ENCODE measurements around the gene ATP6V0E2. TPM values are rescaled to one million over a fixed set of nuclear protein-coding genes. Genes with fewer than 3 reads are reported as not detected.

The ATP6V0E2 gene
- total RNA-seq, 2 donors from 2014 or later = 6.3 to 58.2 TPM

DNA sequence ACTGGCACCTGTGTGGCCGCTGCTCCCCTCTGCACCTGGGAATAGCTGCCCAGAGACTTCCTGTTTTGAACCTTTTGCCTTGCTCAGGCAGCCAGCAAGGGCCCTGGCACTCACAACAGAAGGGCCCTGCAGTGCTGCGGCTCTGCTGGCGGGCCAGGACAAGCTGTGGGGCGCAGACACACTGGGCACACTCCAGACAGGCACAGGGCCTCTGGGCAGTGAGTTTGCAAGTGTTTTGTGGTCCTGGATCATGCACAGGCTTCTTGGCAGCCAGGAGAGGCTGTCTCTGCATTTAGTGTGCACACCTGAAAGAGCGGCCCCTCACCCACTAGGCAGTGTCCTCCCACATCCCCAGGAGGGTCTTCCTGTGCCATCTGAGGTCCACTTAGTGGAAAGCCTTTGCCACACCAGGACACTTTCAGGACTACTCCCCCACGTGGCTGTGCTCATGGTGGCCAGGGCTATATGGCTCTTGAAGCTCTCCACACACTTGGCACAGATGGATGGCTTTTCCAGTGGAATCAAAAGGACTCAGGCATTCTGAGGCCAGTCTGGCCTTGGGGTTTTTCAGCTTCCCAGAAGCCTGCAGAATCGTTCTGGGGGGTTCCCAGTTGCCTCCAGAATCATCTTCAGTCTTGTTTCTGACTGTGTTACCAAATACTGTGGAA, 5.0 kb upstream of the ATP6V0E2 start:
- H3K27me3 ChIP-seq (replicated peaks; ENCODE audit: insufficient read depth) = no peaks in the 10 kb centered on the region
- TF ChIP-seq, protein P1, sequence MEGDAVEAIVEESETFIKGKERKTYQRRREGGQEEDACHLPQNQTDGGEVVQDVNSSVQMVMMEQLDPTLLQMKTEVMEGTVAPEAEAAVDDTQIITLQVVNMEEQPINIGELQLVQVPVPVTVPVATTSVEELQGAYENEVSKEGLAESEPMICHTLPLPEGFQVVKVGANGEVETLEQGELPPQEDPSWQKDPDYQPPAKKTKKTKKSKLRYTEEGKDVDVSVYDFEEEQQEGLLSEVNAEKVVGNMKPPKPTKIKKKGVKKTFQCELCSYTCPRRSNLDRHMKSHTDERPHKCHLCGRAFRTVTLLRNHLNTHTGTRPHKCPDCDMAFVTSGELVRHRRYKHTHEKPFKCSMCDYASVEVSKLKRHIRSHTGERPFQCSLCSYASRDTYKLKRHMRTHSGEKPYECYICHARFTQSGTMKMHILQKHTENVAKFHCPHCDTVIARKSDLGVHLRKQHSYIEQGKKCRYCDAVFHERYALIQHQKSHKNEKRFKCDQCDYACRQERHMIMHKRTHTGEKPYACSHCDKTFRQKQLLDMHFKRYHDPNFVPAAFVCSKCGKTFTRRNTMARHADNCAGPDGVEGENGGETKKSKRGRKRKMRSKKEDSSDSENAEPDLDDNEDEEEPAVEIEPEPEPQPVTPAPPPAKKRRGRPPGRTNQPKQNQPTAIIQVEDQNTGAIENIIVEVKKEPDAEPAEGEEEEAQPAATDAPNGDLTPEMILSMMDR (IDR thresholded peaks at IDR 0.05) = no peak
- H3K9me3 ChIP-seq = no peaks in the 10 kb centered on the region
- H3K4me1 ChIP-seq (ENCODE audit: control insufficient read depth in 1 of 2, low read depth in 2 of 2) = peaks cover 0 to 9% of the 10 kb centered on the region in 2 donors
- ATAC-seq (ENCODE audit: insufficient number of reproducible peaks, low FRiP score, low read depth) = no peak
- no peak overlapping the region for H3K27ac ChIP-seq
- no peak overlapping the region for H3K4me3 ChIP-seq
- DNase-seq (ENCODE audit: low spot score) = no peak
- H3K36me3 ChIP-seq = no peaks in the 10 kb centered on the region

DNA sequence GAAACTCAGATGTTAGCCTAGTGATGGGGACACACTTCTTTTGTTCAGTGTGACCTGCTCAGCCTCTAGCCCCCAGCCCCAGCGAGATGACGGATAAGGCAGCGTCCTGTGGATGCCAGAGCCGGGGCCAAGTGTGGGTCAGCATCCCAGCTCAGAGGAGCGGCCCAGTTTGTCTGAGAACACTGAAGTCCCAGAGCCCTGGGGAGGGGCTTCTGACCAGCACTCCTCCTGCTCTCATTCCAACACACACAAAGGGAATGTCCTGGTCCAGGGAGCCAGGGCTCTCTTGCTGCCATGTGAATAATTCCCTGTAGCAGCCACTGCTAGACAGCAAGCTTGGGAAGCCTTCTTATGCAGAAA, 4.5 kb upstream of the ATP6V0E2 start:
- ATAC-seq (ENCODE audit: insufficient number of reproducible peaks, low FRiP score, low read depth) (no peak), DNase-seq (ENCODE audit: low spot score) (no peak)
- peaks cover 3 to 13% of the 10 kb centered on the region in 2 donors for H3K4me1 ChIP-seq (ENCODE audit: control insufficient read depth in 1 of 2, low read depth in 2 of 2)
- TF ChIP-seq, protein P1 (IDR thresholded peaks at IDR 0.05) = no peak
- H3K27ac ChIP-seq = no peak overlapping the region
- H3K9me3 ChIP-seq = no peaks in the 10 kb centered on the region
- no peaks in the 10 kb centered on the region for H3K36me3 ChIP-seq
- H3K27me3 ChIP-seq (replicated peaks; ENCODE audit: insufficient read depth) = no peaks in the 10 kb centered on the region
- no peak overlapping the region for H3K4me3 ChIP-seq

DNA sequence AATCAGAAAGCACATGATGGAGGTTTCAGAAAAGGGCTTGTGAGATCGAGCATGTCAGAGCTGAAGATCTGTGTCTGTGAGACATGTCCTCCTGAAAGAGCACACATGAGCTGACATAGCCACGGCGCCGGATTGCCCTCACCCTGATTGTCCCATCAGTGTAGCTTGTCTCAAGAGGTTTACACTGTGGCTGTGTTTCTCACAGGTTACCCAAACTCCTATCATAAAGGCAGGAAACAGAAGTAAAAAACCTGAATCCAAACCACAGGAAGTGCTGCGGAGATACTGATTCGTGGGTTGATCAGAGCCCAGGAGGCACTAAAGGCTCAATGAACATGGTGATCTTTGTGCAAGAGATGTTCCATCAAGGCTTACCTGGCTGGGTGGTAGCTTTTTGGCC, 3.9 kb upstream of the ATP6V0E2 start:
- Histone ChIP-seq H3K27me3 (replicated peaks; ENCODE audit: insufficient read depth) (no peaks in the 10 kb centered on the region), H3K4me3 (no peak overlapping the region), H3K4me1 (ENCODE audit: control insufficient read depth in 1 of 2, low read depth in 2 of 2) (peaks cover 5 to 16% of the 10 kb centered on the region in 2 donors), H3K9me3 (no peaks in the 10 kb centered on the region), H3K27ac (no peak overlapping the region), H3K36me3 (no peaks in the 10 kb centered on the region)
- no peak for ATAC-seq (ENCODE audit: insufficient number of reproducible peaks, low FRiP score, low read depth)
- no peak for DNase-seq (ENCODE audit: low spot score)
- TF ChIP-seq, protein P1 (IDR thresholded peaks at IDR 0.05) = no peak

DNA sequence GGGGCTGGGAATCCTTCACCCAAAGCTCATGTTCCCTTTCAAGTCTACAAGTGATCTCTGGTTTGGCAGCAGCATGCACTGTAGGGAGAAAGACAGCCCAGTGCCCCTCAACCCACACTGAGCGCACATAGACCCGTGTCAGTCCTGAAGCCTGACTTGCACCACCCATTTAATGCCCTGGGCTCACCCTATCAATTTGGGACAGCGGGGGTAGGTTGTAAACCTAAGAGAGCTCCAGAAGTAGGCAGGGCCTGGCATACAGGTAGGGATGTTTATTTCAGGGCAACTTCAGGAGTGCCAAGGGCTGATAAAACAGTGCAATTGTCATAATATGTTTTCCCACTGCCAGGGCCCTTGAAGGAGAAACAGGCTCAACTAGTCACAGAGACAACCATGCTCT, 3.5 kb upstream of the ATP6V0E2 start:
- no peaks in the 10 kb centered on the region for H3K9me3 ChIP-seq
- no peaks in the 10 kb centered on the region for H3K27me3 ChIP-seq (replicated peaks; ENCODE audit: insufficient read depth)
- H3K36me3 ChIP-seq = no peaks in the 10 kb centered on the region
- TF ChIP-seq, protein P1 (IDR thresholded peaks at IDR 0.05) = no peak
- DNase-seq (ENCODE audit: low spot score) (no peak), ATAC-seq (ENCODE audit: insufficient number of reproducible peaks, low FRiP score, low read depth) (no peak)
- no peak overlapping the region for H3K4me3 ChIP-seq
- H3K4me1 ChIP-seq (ENCODE audit: control insufficient read depth in 1 of 2, low read depth in 2 of 2) = peaks cover 5 to 16% of the 10 kb centered on the region in 2 donors
- H3K27ac ChIP-seq = no peak overlapping the region

DNA sequence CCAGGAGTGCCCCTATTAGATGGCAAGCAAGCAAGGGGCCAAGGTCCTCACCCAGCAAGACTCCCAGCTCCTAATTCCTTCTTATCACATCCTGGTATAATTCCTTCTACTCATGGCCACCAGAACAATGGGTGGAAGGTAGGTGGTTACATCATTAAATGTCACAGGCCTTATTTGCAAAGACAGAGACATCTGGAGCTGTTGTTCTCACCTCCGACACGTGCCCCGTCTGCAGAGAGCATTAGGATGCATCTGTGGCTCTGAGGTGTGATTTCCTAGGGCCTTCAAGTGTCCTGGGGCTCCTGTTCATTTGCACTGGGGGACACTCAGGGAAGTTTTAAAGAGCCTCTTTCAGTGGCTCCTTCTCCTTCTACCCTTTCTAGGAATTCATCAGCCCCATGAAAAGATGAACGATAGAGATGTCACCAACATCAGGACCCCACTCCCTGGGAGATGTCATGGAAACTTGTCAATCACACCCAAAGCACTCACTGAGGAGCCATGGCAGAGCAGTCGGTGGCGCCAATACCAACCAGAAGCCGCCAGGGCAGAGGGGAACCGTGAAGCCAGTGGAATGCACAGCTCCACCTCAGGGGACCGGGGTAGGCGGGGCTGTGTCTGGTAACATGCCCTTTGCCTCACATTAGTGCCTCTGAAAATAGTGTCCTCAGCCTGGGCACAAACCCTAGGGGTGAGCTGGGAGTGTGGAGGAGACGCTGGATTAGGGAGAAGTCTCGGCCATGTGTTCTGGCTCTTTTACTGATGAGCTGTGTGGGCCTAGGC, 2.9 kb upstream of the ATP6V0E2 start:
- no peak for ATAC-seq (ENCODE audit: insufficient number of reproducible peaks, low FRiP score, low read depth)
- Histone ChIP-seq H3K27me3 (replicated peaks; ENCODE audit: insufficient read depth) (no peaks in the 10 kb centered on the region), H3K36me3 (no peaks in the 10 kb centered on the region), H3K9me3 (no peaks in the 10 kb centered on the region), H3K4me3 (no peak overlapping the region), H3K4me1 (ENCODE audit: control insufficient read depth in 1 of 2, low read depth in 2 of 2) (peaks cover 5 to 16% of the 10 kb centered on the region in 2 donors), H3K27ac (no peak overlapping the region)
- DNase-seq (ENCODE audit: low spot score) = no peak
- TF ChIP-seq, protein P1 (IDR thresholded peaks at IDR 0.05) = no peak
